Measurements from ENCODE around the gene CYP27A1.

CYP27A1 gene

DNA sequence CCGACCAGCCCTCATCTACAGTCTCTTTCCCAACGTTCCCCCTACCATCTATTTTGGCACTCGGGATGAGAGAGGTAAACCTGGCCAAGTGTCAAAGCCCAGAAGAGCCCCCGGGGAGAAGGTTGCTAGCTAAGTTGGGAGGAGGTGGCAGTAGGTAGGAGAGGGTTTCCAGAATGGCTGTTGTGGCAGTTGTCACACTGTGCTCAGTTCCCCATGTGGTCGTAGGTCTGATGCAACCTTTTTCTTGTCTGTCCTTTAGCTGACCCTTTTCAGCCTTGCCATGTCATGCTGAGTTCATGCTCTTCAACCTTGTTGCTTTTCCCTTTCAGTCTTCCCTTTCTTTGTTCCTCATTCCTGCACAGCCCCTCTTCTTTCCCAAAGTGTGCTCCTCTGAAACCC lies 36.8 kb upstream of the CYP27A1 start:
- no peak for ATAC-seq
- TF ChIP-seq ZNF8 (CRISPR knock-in tag; IDR thresholded peaks at IDR 0.05): no peak
- TF ChIP-seq ZNF565 (CRISPR knock-in tag; conservative IDR thresholded peaks at IDR 0.05; ENCODE audit: low read depth): no peak
- TF ChIP-seq, protein P1, sequence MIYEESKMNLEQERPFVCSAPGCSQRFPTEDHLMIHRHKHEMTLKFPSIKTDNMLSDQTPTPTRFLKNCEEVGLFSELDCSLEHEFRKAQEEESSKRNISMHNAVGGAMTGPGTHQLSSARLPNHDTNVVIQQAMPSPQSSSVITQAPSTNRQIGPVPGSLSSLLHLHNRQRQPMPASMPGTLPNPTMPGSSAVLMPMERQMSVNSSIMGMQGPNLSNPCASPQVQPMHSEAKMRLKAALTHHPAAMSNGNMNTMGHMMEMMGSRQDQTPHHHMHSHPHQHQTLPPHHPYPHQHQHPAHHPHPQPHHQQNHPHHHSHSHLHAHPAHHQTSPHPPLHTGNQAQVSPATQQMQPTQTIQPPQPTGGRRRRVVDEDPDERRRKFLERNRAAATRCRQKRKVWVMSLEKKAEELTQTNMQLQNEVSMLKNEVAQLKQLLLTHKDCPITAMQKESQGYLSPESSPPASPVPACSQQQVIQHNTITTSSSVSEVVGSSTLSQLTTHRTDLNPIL (CRISPR knock-in tag; IDR thresholded peaks at IDR 0.05; ENCODE audit: low read depth): no peak
- TF ChIP-seq ZFP30 (CRISPR knock-in tag; IDR thresholded peaks at IDR 0.05): no peak
- no peak for TF ChIP-seq RARB (CRISPR knock-in tag; IDR thresholded peaks at IDR 0.05)
- TF ChIP-seq SNAI2 (CRISPR knock-in tag; IDR thresholded peaks at IDR 0.05): no peak
- no peak for TF ChIP-seq TOX (CRISPR knock-in tag; IDR thresholded peaks at IDR 0.05; ENCODE audit: borderline replicate concordance)
- no peak for TF ChIP-seq ESRRG (CRISPR knock-in tag; IDR thresholded peaks at IDR 0.05)
- no peak for TF ChIP-seq GLIS3 (CRISPR knock-in tag; IDR thresholded peaks at IDR 0.05)
- TF ChIP-seq CSDC2 (CRISPR knock-in tag; IDR thresholded peaks at IDR 0.05): no peak
- no peak for TF ChIP-seq ISL1 (CRISPR knock-in tag; IDR thresholded peaks at IDR 0.05)
- TF ChIP-seq ZFP3 (CRISPR knock-in tag; IDR thresholded peaks at IDR 0.05): no peak
- TF ChIP-seq ZC3H10 (CRISPR knock-in tag; IDR thresholded peaks at IDR 0.05): no peak
- TF ChIP-seq, protein P2, sequence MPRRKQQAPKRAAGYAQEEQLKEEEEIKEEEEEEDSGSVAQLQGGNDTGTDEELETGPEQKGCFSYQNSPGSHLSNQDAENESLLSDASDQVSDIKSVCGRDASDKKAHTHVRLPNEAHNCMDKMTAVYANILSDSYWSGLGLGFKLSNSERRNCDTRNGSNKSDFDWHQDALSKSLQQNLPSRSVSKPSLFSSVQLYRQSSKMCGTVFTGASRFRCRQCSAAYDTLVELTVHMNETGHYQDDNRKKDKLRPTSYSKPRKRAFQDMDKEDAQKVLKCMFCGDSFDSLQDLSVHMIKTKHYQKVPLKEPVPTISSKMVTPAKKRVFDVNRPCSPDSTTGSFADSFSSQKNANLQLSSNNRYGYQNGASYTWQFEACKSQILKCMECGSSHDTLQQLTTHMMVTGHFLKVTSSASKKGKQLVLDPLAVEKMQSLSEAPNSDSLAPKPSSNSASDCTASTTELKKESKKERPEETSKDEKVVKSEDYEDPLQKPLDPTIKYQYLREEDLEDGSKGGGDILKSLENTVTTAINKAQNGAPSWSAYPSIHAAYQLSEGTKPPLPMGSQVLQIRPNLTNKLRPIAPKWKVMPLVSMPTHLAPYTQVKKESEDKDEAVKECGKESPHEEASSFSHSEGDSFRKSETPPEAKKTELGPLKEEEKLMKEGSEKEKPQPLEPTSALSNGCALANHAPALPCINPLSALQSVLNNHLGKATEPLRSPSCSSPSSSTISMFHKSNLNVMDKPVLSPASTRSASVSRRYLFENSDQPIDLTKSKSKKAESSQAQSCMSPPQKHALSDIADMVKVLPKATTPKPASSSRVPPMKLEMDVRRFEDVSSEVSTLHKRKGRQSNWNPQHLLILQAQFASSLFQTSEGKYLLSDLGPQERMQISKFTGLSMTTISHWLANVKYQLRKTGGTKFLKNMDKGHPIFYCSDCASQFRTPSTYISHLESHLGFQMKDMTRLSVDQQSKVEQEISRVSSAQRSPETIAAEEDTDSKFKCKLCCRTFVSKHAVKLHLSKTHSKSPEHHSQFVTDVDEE (CRISPR knock-in tag; IDR thresholded peaks at IDR 0.05): no peak
- no peak for TF ChIP-seq TCF4 (CRISPR knock-in tag; IDR thresholded peaks at IDR 0.05; ENCODE audit: borderline replicate concordance)
- TF ChIP-seq OSR1 (CRISPR knock-in tag; IDR thresholded peaks at IDR 0.05): no peak
- TF ChIP-seq ARNTL (CRISPR knock-in tag; IDR thresholded peaks at IDR 0.05; ENCODE audit: borderline replicate concordance, low read depth): no peak
- no peak for TF ChIP-seq BACH2 (CRISPR knock-in tag; IDR thresholded peaks at IDR 0.05; ENCODE audit: borderline replicate concordance)

DNA sequence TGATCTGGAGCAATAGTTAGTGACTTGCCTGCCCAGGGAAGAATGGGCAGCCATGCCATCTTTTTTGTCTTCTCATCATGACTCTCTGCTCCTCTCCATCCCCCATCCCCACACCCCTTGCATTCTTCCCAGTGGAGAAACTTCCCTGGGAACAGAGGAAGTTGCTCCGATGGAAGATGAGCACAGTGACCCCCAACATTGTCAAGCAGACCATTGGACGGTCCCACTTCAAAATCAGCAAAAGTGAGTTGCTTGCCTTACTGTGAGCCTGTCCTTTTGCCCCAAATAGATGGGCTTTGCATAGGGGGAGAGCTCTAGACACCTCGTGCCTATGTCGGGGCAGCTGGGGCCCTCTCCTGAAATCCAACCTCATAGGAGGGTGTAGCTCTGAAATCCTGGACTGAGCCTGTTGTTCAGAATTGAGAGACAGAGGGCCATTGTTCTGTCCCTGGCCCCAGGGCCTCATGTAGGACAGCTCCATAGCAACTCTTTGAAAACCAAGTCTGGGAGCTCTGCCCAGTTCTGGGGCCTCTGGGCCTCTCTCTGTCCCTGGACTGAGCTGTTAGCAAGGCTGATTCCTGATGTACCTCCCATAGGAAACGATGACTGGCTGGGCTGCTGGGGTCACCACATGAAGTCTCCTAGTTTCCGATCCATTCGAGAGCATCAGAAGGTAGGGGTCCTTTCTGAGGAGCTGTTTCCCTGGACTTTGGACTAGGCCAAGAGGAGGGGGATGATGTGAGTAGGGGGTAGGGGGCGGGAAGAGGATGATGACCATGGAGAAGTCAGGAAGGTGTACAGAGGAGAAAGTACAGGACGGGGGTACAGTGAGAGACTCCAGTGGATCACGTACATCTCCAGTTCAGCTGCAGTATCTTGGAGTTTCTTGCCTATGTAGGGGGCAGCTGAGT lies 36.1 kb upstream of the CYP27A1 start:
- ATAC-seq: no peak
- TF ChIP-seq, protein P1 (CRISPR knock-in tag; IDR thresholded peaks at IDR 0.05; ENCODE audit: low read depth): no peak
- TF ChIP-seq, protein P3, sequence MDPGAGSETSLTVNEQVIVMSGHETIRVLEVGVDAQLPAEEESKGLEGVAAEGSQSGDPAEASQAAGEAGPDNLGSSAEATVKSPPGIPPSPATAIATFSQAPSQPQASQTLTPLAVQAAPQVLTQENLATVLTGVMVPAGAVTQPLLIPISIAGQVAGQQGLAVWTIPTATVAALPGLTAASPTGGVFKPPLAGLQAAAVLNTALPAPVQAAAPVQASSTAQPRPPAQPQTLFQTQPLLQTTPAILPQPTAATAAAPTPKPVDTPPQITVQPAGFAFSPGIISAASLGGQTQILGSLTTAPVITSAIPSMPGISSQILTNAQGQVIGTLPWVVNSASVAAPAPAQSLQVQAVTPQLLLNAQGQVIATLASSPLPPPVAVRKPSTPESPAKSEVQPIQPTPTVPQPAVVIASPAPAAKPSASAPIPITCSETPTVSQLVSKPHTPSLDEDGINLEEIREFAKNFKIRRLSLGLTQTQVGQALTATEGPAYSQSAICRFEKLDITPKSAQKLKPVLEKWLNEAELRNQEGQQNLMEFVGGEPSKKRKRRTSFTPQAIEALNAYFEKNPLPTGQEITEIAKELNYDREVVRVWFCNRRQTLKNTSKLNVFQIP (CRISPR knock-in tag; IDR thresholded peaks at IDR 0.05; ENCODE audit: borderline replicate concordance, low read depth): no peak
- TF ChIP-seq ZFP3 (CRISPR knock-in tag; IDR thresholded peaks at IDR 0.05): no peak
- no peak for TF ChIP-seq CSDC2 (CRISPR knock-in tag; IDR thresholded peaks at IDR 0.05)
- no peak for TF ChIP-seq SNAI2 (CRISPR knock-in tag; IDR thresholded peaks at IDR 0.05)
- no peak for TF ChIP-seq ZFP30 (CRISPR knock-in tag; IDR thresholded peaks at IDR 0.05)
- no peak for TF ChIP-seq PPARA (CRISPR knock-in tag; IDR thresholded peaks at IDR 0.05; ENCODE audit: borderline replicate concordance)
- TF ChIP-seq ESRRG (CRISPR knock-in tag; IDR thresholded peaks at IDR 0.05): no peak
- no peak for TF ChIP-seq ZNF8 (CRISPR knock-in tag; IDR thresholded peaks at IDR 0.05)
- TF ChIP-seq, protein P2 (CRISPR knock-in tag; IDR thresholded peaks at IDR 0.05): no peak
- no peak for TF ChIP-seq TOX (CRISPR knock-in tag; IDR thresholded peaks at IDR 0.05; ENCODE audit: borderline replicate concordance)
- TF ChIP-seq ZNF70 (CRISPR knock-in tag; IDR thresholded peaks at IDR 0.05): no peak
- TF ChIP-seq, protein P4, sequence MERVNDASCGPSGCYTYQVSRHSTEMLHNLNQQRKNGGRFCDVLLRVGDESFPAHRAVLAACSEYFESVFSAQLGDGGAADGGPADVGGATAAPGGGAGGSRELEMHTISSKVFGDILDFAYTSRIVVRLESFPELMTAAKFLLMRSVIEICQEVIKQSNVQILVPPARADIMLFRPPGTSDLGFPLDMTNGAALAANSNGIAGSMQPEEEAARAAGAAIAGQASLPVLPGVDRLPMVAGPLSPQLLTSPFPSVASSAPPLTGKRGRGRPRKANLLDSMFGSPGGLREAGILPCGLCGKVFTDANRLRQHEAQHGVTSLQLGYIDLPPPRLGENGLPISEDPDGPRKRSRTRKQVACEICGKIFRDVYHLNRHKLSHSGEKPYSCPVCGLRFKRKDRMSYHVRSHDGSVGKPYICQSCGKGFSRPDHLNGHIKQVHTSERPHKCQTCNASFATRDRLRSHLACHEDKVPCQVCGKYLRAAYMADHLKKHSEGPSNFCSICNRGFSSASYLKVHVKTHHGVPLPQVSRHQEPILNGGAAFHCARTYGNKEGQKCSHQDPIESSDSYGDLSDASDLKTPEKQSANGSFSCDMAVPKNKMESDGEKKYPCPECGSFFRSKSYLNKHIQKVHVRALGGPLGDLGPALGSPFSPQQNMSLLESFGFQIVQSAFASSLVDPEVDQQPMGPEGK (CRISPR knock-in tag; IDR thresholded peaks at IDR 0.05; ENCODE audit: borderline replicate concordance): no peak
- no peak for TF ChIP-seq ISL1 (CRISPR knock-in tag; IDR thresholded peaks at IDR 0.05)
- no peak for TF ChIP-seq BACH2 (CRISPR knock-in tag; IDR thresholded peaks at IDR 0.05; ENCODE audit: borderline replicate concordance)
- TF ChIP-seq ZNF565 (CRISPR knock-in tag; conservative IDR thresholded peaks at IDR 0.05; ENCODE audit: low read depth): no peak
- no peak for TF ChIP-seq RARB (CRISPR knock-in tag; IDR thresholded peaks at IDR 0.05)
- TF ChIP-seq GLIS3 (CRISPR knock-in tag; IDR thresholded peaks at IDR 0.05): no peak

All from SK-N-SH treated with all-trans-retinoic acid at 6 μM for 48 hours (cell line).